Neutrophil (primary cell): Measurements from ENCODE around the gene VEZT.
"Not testable (repeated sequence)": the region's sequence is repeated elsewhere in the genome, so short reads cannot be mapped to it uniquely, and the experiment has no call there.

ENCODE experiments used
- H3K27ac ChIP-seq: fragments of 200-600 bp; sonication (generic); 2 replicates; pipeline ENCODE4 v1.5.1; 2016; ENCODE audit warnings: mild to moderate bottlenecking, moderate library complexity
- H3K27me3 ChIP-seq: fragments of 200-600 bp; sonication (generic); 2 replicates; pipeline ENCODE4 v1.6.0; 2016; ENCODE audit warnings: mild to moderate bottlenecking
- H3K36me3 ChIP-seq: fragments of 200-600 bp; sonication (generic); 2 replicates; pipeline ENCODE4 v1.5.1; 2017
- H3K4me1 ChIP-seq, 2 experiments: fragments of 200-600 bp in 1 of 2; sonication (generic) in 1 of 2; 1 replicate in 1 of 2; 2 replicates in 1 of 2; pipeline versions ENCODE4 v1.5.1 to v1.6.1; 2013 to 2016; ENCODE audit warnings: low read depth in 1 of 2, low read length in 1 of 2, mild to moderate bottlenecking in 1 of 2, moderate library complexity in 1 of 2; ENCODE audit not compliant: control insufficient read depth in 1 of 2, insufficient read depth in 1 of 2
- H3K4me3 ChIP-seq, 2 experiments: fragments of 200-600 bp in 1 of 2; sonication (generic) in 1 of 2; 1 replicate in 1 of 2; 2 replicates in 1 of 2; pipeline ENCODE4 v1.5.1; 2013 to 2016; ENCODE audit warnings: low read depth in 1 of 2, low read length in 1 of 2, mild to moderate bottlenecking in 1 of 2, moderate library complexity in 1 of 2
- H3K9me3 ChIP-seq: fragments of 200-600 bp; sonication (generic); 2 replicates; pipeline ENCODE4 v1.5.1; 2016
- CTCF ChIP-seq: fragments of 200-600 bp; sonication (generic); IDR thresholded peaks from 2 replicates; pipeline ENCODE4 v1.5.1; 2016; ENCODE audit warnings: antibody characterized with exemption

Gene VEZT

GRCh38 chr12:95321516-95322246, 104.1 kb downstream of the VEZT start:
- Histone ChIP-seq H3K9me3 (no peaks in the 10 kb centered on the region), H3K27ac (no peak overlapping the region), H3K4me1 (no peaks in the 10 kb centered on the region), H3K27me3 (no peaks in the 10 kb centered on the region), H3K36me3 (no peaks in the 10 kb centered on the region), H3K4me3 (no peak overlapping the region)
- TF ChIP-seq CTCF: no peak

- no peaks in the 10 kb centered on the region for H3K27me3 ChIP-seq
- H3K36me3 ChIP-seq: no peaks in the 10 kb centered on the region
- H3K4me3 ChIP-seq: no peak overlapping the region
- H3K9me3 ChIP-seq: no peaks in the 10 kb centered on the region
- TF ChIP-seq CTCF: no peak
- H3K27ac ChIP-seq: no peak overlapping the region
- H3K4me1 ChIP-seq: no peaks in the 10 kb centered on the region
These were observed 104.7 kb downstream of the VEZT start for GRCh38 chr12:95322326-95322725.

GRCh38 chr12:95323212-95323611, 105.6 kb downstream of the VEZT start:
- Histone ChIP-seq H3K27me3 (no peaks in the 10 kb centered on the region), H3K9me3 (no peaks in the 10 kb centered on the region), H3K4me1 (no peaks in the 10 kb centered on the region), H3K4me3 (no peak overlapping the region), H3K36me3 (no peaks in the 10 kb centered on the region), H3K27ac (no peak overlapping the region)
- TF ChIP-seq CTCF: no peak

- H3K36me3 ChIP-seq, H3K4me1 ChIP-seq, H3K4me3 ChIP-seq, H3K27me3 ChIP-seq, H3K9me3 ChIP-seq, H3K27ac ChIP-seq: not testable (repeated sequence)
These were observed 106.6 kb downstream of the VEZT start for GRCh38 chr12:95324246-95324645.

- no peak overlapping the region for H3K27ac ChIP-seq
- H3K9me3 ChIP-seq: no peaks in the 10 kb centered on the region
- no peaks in the 10 kb centered on the region for H3K27me3 ChIP-seq
- no peak overlapping the region for H3K4me3 ChIP-seq
- H3K36me3 ChIP-seq: no peaks in the 10 kb centered on the region
- TF ChIP-seq CTCF: no peak
- no peaks in the 10 kb centered on the region for H3K4me1 ChIP-seq
These were observed 107.9 kb downstream of the VEZT start for GRCh38 chr12:95325501-95325900.

- no peaks in the 10 kb centered on the region for H3K4me1 ChIP-seq
- TF ChIP-seq CTCF: no peak
- H3K36me3 ChIP-seq: no peaks in the 10 kb centered on the region
- no peaks in the 10 kb centered on the region for H3K9me3 ChIP-seq
- no peaks in the 10 kb centered on the region for H3K27me3 ChIP-seq
- H3K27ac ChIP-seq: no peak overlapping the region
- H3K4me3 ChIP-seq: no peak overlapping the region
These were observed 108.8 kb downstream of the VEZT start for GRCh38 chr12:95326445-95326844.
